HCT116 (cell line): Measurements from ENCODE around the gene LINGO3. TPM values are rescaled to one million over a fixed set of nuclear protein-coding genes. Genes with fewer than 3 reads are reported as not detected.
A peak's percentile ranks its signal among the peaks of the same experiment; 100 is the strongest.

Source experiments
- ATAC-seq: fragments of 200-7000 bp; cut with Tn5 transposase; 2 replicates; pipeline ENCODE4 v1.9.1; 2020; ENCODE audit warnings: mild to moderate bottlenecking, moderate library complexity
- BruUV-seq: library from RNA; stranded (reverse); fragments of 400-500 nt; replicated peaks from 2 replicates; lab custom pipeline; 2021; lab: Mats Ljungman, UMichigan
- CTCF ChIA-PET: fragments of 300-600 bp; sonication (Branson Sonifier 250); formaldehyde crosslinking; loops from one replicate; lab custom pipeline; 2021; ENCODE audit warnings: antibody characterized with exemption; lab: Charles Lee
- POLR2A ChIA-PET: fragments of 300-600, 350-600 bp; sonication (Branson Sonifier 250); formaldehyde crosslinking; loops from one replicate; lab custom pipeline; 2021; ENCODE audit warnings: antibody characterized with exemption; lab: Charles Lee
- RAD21 ChIA-PET, 2 experiments: fragments of 300-600 bp; sonication (Branson Sonifier 250); formaldehyde crosslinking; loops; one replicate each; lab custom pipeline; 2023; ENCODE audit warnings: low total read pairs in 2 of 2; ENCODE audit not compliant: uncharacterized antibody in 2 of 2, unreplicated experiment in 2 of 2, low non-redundant PET in 1 of 2; lab: Charles Lee
- DNase-seq: peaks from one replicate; pipeline ENCODE4 v3.0.0-alpha.2; 2010; ENCODE audit warnings: low read depth, low spot score
- H2AFZ ChIP-seq: fragments of 200-600 bp; shearing (Covaris generic), sonication (generic); 2 replicates; pipeline ENCODE4 v1.6.1; 2017; ENCODE audit warnings: low read depth, mixed run types, mixed read lengths, antibody characterized with exemption, low read length; ENCODE audit not compliant: poor library complexity, severe bottlenecking
- H3K27ac ChIP-seq: 2 replicates; pipeline ENCODE4 v1.5.1; 2012; ENCODE audit warnings: low read depth, low read length
- H3K27me3 ChIP-seq: fragments of 200-600 bp; sonication (generic); 2 replicates; pipeline ENCODE4 v1.6.1; 2016; ENCODE audit warnings: mixed run types, low read length, mixed read lengths; ENCODE audit not compliant: insufficient read depth
- H3K36me3 ChIP-seq, 2 experiments: fragments of 200-500 bp in 1 of 2; fragments of 200-600 bp in 1 of 2; sonication (Bioruptor generic) in 1 of 2; sonication (generic) in 1 of 2; 2 replicates each; pipeline versions ENCODE4 v1.5.1 to v1.6.1; 2014 to 2016; ENCODE audit warnings: low read length in 2 of 2, inconsistent platforms in 1 of 2, mixed read lengths in 1 of 2, mixed run types in 1 of 2; ENCODE audit not compliant: insufficient read depth in 2 of 2, control insufficient read depth in 1 of 2
- H3K4me1 ChIP-seq, 2 experiments: fragments of 200-600 bp in 1 of 2; sonication (generic) in 1 of 2; 2 replicates each; pipeline versions ENCODE4 v1.5.1 to v1.6.1; 2012 to 2017; ENCODE audit warnings: low read length in 2 of 2, inconsistent platforms in 1 of 2, mild to moderate bottlenecking in 1 of 2, mixed read lengths in 1 of 2, mixed run types in 1 of 2, moderate library complexity in 1 of 2; ENCODE audit not compliant: insufficient read depth in 2 of 2, control insufficient read depth in 1 of 2
- H3K4me2 ChIP-seq: fragments of 200-600 bp; sonication (generic); 2 replicates; pipeline ENCODE4 v1.6.1; 2017; ENCODE audit warnings: mixed run types, low read length, mixed read lengths
- H3K4me3 ChIP-seq, 2 experiments: fragments of 200-600 bp in 1 of 2; sonication (generic) in 1 of 2; replicated peaks in 1 of 2; 2 replicates each; pipeline ENCODE4 v1.5.1; 2011 to 2016; ENCODE audit warnings: low read length in 2 of 2, control low read depth in 1 of 2, low read depth in 1 of 2, mild to moderate bottlenecking in 1 of 2, mixed read lengths in 1 of 2, mixed run types in 1 of 2
- H3K79me2 ChIP-seq: fragments of 200-600 bp; sonication (generic); 2 replicates; pipeline ENCODE4 v1.6.1; 2017; ENCODE audit warnings: mild to moderate bottlenecking, mixed run types, low read length, moderate library complexity, mixed read lengths; ENCODE audit not compliant: insufficient read depth
- H3K9ac ChIP-seq: fragments of 200-600 bp; sonication (generic); 2 replicates; pipeline ENCODE4 v1.6.1; 2016; ENCODE audit warnings: low read length, mixed read lengths
- H3K9me2 ChIP-seq: fragments of 200-600 bp; sonication (generic), shearing (Covaris generic); 2 replicates; pipeline ENCODE4 v1.6.1; 2017; ENCODE audit warnings: mixed run types, mild to moderate bottlenecking, moderate library complexity; ENCODE audit not compliant: insufficient read depth
- H3K9me3 ChIP-seq, 2 experiments: fragments of 200-500 bp in 1 of 2; fragments of 200-600 bp in 1 of 2; sonication (Bioruptor generic) in 1 of 2; sonication (generic) in 1 of 2; 2 replicates each; pipeline ENCODE4 v1.6.1; 2014 to 2017; ENCODE audit warnings: low read length in 2 of 2, mixed read lengths in 2 of 2, inconsistent platforms in 1 of 2, low read depth in 1 of 2, mild to moderate bottlenecking in 1 of 2, mixed run types in 1 of 2, moderate library complexity in 1 of 2; ENCODE audit not compliant: control insufficient read depth in 1 of 2, insufficient read depth in 1 of 2
- H4K20me1 ChIP-seq: fragments of 200-600 bp; sonication (generic), shearing (Covaris generic); 2 replicates; pipeline ENCODE4 v1.6.1; 2017; ENCODE audit warnings: mixed run types, mild to moderate bottlenecking, moderate library complexity; ENCODE audit not compliant: insufficient read depth
- CBX3 ChIP-seq: IDR thresholded peaks from 2 replicates; pipeline ENCODE4 v1.6.1; 2012; ENCODE audit warnings: low read depth
- FOSL1 ChIP-seq: IDR thresholded peaks from 2 replicates; pipeline ENCODE4 v1.6.1; 2012; ENCODE audit warnings: low read depth
- POLR2AphosphoS5 ChIP-seq: IDR thresholded peaks from 2 replicates; pipeline ENCODE4 v1.6.1; 2011; ENCODE audit warnings: mild to moderate bottlenecking, low read depth, low read length, moderate library complexity
- YY1 ChIP-seq: IDR thresholded peaks from 2 replicates; pipeline ENCODE4 v1.6.1; 2011; ENCODE audit warnings: low read length, low read depth, moderate library complexity, mild to moderate bottlenecking; ENCODE audit not compliant: insufficient replicate concordance; ENCODE audit errors: extremely low read depth
- ZFX ChIP-seq: fragments of 450-650 bp; IDR thresholded peaks from 2 replicates; pipeline ENCODE4 v1.6.1; 2017
- intact Hi-C: fragments of 100-400 bp; cut with micrococcal nuclease; formaldehyde crosslinking; loops from 2 replicates; pipeline ENCODE4 v1.10.0; 2022
- total RNA-seq: library from RNA; stranded (reverse); gene quantifications from one replicate; pipeline ENCODE4 v1.2.1, GENCODE V29; 2021; ENCODE audit not compliant: unreplicated experiment

LINGO3 gene
- total RNA-seq, 1 experiment from 2014 or later = not detected

DNA sequence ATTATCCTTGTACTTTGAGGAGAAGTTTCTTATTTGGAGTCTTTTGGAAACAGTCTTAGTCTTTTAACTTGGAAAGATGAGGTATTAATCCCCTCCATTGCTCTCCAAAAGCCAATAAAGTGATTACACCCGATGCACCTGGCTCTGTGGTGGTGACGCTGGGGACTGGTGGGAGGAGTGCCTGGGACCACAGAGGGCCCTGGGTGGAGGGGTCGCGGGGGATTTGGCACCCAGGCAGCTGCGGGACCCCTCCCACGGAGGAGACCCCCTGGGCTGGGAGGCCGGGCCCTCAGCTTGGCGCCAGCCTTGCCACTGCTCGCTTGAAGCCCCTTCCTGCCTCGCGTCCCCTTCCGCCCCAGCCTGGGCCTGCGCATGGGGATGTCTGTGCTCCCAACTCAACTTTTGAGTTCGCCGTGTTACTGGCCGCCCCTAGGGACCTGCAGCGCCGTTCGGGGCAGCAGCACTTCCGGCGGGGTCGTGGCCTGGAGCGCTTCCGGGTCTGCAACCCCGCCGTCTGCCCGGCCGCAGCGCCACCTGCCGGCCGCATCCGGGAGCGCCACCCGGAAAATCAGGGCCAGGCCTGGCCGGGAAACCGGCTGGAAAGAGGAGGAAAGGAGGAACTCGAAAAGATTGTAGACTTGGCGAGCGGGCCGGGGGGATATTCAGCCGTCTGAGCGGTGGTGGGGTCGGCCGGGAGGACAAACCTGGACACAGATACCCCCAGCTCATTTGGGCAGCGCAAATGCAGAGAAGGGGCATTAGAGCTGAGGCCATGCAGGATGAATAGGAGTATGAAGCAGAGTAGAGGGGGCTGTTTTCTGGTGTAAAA is 34.4 kb downstream of the LINGO3 start (continued):
- TF ChIP-seq FOSL1 = no peak
- peak; percentile 76 for TF ChIP-seq YY1
- TF ChIP-seq CBX3 = no peak

DNA sequence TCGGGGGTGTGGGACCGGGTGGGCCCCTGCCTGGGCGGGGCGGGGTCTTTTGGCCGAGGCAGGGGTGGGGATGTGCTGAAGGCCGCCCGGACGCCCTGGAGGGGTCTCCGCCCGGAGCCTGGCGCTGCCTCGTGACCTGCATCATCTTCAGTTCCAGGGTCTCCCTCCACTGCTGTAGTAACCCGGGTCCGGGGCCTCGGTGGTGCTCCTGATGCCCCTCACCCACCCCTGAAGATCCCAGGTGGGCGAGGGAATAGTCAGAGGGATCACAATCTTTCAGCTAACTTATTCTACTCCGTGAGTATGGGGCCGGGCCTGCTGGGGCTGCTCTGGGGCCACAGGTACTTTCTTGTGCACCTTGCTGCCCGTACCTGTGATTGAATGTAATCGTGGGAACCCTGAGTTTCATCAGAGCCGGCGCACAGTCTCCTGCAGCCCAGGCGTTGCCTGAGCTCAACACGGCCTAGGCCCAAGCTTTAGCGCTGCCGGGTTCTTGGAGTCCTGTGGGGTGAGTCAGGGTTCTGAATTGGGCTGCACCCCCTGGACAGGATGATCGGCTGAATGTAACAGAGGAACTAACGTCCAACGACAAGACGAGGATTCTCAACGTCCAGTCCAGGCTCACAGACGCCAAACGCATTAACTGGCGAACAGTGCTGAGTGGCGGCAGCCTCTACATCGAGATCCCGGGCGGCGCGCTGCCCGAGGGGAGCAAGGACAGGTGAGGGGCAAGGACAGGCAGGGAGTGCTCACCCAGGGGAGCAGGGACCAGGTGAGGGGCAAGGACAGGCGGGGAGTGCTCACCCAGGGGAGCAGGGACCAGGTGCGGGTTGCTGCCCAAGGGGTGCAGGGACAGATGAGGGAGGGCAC is 36.5 kb downstream of the LINGO3 start:
- Histone ChIP-seq H3K4me2 (peak overlapping the region; percentile 76), H3K9me2 (no peaks in the 10 kb centered on the region), H3K79me2 (peaks cover 51% of the 10 kb centered on the region), H3K27ac (peak overlapping the region; percentile 72), H3K9ac (peak overlapping the region; percentile 99), H3K9me3 (no peaks in the 10 kb centered on the region), H3K4me3 (peak overlapping the region; percentile 97 to 98), H2AFZ (no peak overlapping the region), H3K27me3 (no peaks in the 10 kb centered on the region), H3K36me3 (peaks cover 14 to 28% of the 10 kb centered on the region in 2 experiments; a peak in 2 of 4 replicates), H3K4me1 (peaks cover 20 to 59% of the 10 kb centered on the region in 2 experiments), H4K20me1 (peaks cover 18% of the 10 kb centered on the region; the same call in 1 of the 2 replicates)
- ChIA-PET POLR2A (interaction anchor here (0.9 to 1.1 kb wide), 3 partner anchors 11 to 186 kb away, joined by 3 to 4 read pairs (median 3); no protein-coding TSS in a partner anchor), RAD21 (interaction anchor here in 1 of 2 experiments (1.2 kb wide), 1 partner anchor 115 kb away, joined by 4 read pairs; no protein-coding TSS in a partner anchor), CTCF (interaction anchor here (1.6 kb wide), 1 partner anchor 116 kb away, joined by 4 read pairs; no protein-coding TSS in a partner anchor)
- BruUV-seq = no TSS peak
- DNase-seq (no peak), ATAC-seq (no peak)
- no peak for TF ChIP-seq ZFX
- peak; percentile 8; the same call in 1 of the 2 replicates for TF ChIP-seq POLR2AphosphoS5
- intact Hi-C loops = no loop called here
